HepG2 (cell line): ENCODE measurements around the gene MN1. TPM values are rescaled to one million over a fixed set of nuclear protein-coding genes. Genes with fewer than 3 reads are reported as not detected.

Experiments used
- ATAC-seq: fragments of 200-7000 bp; cut with Tn5 transposase; 3 replicates; pipeline ENCODE4 v1.9.1; 2020; ENCODE audit warnings: mild to moderate bottlenecking, moderate library complexity
- BruUV-seq: library from RNA; stranded (reverse); fragments of 400-500 nt; replicated peaks from 2 replicates; lab custom pipeline; 2021; lab: Mats Ljungman, UMichigan
- CTCF ChIA-PET: fragments of 300-600 bp; formaldehyde crosslinking; extraction: SDS; loops from one replicate; lab custom pipeline; 2021; ENCODE audit warnings: low total read pairs, inconsistent platforms, low intra/inter-chr PET ratio; lab: Yijun Ruan, JAX
- POLR2A ChIA-PET: fragments of 350-600 bp; sonication (Branson Sonifier 250); formaldehyde crosslinking; loops from one replicate; lab custom pipeline; 2020; ENCODE audit warnings: antibody characterized with exemption, inconsistent platforms; lab: Yijun Ruan, JAX
- DNase-seq: peaks from one replicate; pipeline ENCODE4 v3.0.0-alpha.2; 2015; ENCODE audit warnings: low spot score
- FAIRE-seq: peaks from 3 replicates; lab custom pipeline; 2011; peaks lifted over from hg19 to GRCh38; lab: Jason Lieb, UNC
- H2AFZ ChIP-seq: one replicate; pipeline ENCODE4 v1.6.1; 2011; ENCODE audit warnings: low read length, inconsistent platforms
- H3K27ac ChIP-seq: fragments of 300-600 bp; 3 replicates; pipeline ENCODE4 v1.8.0; 2011; ENCODE audit warnings: mixed run types, mild to moderate bottlenecking, mixed read lengths, low read length, inconsistent platforms; ENCODE audit not compliant: insufficient read depth; ENCODE audit errors: extremely low read length
- H3K27me3 ChIP-seq, 2 experiments: fragments of 200-600 bp in 1 of 2; 2 replicates in 1 of 2; 3 replicates in 1 of 2; pipeline versions ENCODE4 v1.6.0 to v1.8.0; 2011; ENCODE audit warnings: low read length in 2 of 2, mild to moderate bottlenecking in 2 of 2, moderate library complexity in 2 of 2, inconsistent platforms in 1 of 2; ENCODE audit not compliant: insufficient read depth in 2 of 2, control insufficient read depth in 1 of 2
- H3K36me3 ChIP-seq, 2 experiments: fragments of 200-600 bp in 1 of 2; replicated peaks in 1 of 2; 2 replicates in 1 of 2; 3 replicates in 1 of 2; pipeline versions ENCODE4 v1.5.1 to v1.8.0; 2011; ENCODE audit warnings: low read length in 2 of 2, inconsistent platforms in 1 of 2; ENCODE audit not compliant: insufficient read depth in 2 of 2, control insufficient read depth in 1 of 2
- H3K4me1 ChIP-seq: 2 replicates; pipeline ENCODE4 v1.5.1; 2012; ENCODE audit warnings: low read length, inconsistent platforms; ENCODE audit not compliant: insufficient read depth
- H3K4me2 ChIP-seq: 2 replicates; pipeline ENCODE4 v1.6.0; 2011; ENCODE audit warnings: low read depth, low read length, inconsistent platforms
- H3K4me3 ChIP-seq, 3 experiments: fragments of 200-600 bp in 1 of 3; sonication (generic), shearing (Covaris generic) in 1 of 3; replicated peaks in 1 of 3; 2 replicates each; pipeline ENCODE4 v1.5.1; 2011 to 2016; ENCODE audit warnings: low read length in 3 of 3, inconsistent platforms in 2 of 3, low read depth in 2 of 3, mild to moderate bottlenecking in 2 of 3, control low read depth in 1 of 3, mixed read lengths in 1 of 3; ENCODE audit not compliant: insufficient read depth in 1 of 3
- H3K79me2 ChIP-seq: one replicate; pipeline ENCODE4 v1.6.1; 2011; ENCODE audit warnings: low read length, inconsistent platforms; ENCODE audit not compliant: insufficient read depth
- H3K9ac ChIP-seq: 2 replicates; pipeline ENCODE4 v1.6.0; 2011; ENCODE audit warnings: mild to moderate bottlenecking, low read depth, low read length, inconsistent platforms; ENCODE audit not compliant: insufficient read depth
- H3K9me3 ChIP-seq: 2 replicates; pipeline ENCODE4 v1.5.1; 2012; ENCODE audit warnings: mild to moderate bottlenecking, low read length
- H4K20me1 ChIP-seq: 2 replicates; pipeline ENCODE4 v1.6.0; 2011; ENCODE audit warnings: inconsistent platforms, mild to moderate bottlenecking, low read length, moderate library complexity; ENCODE audit not compliant: insufficient read depth
- ATF2 ChIP-seq: sonication (generic); formaldehyde crosslinking; IDR thresholded peaks from 2 replicates; pipeline ENCODE4 v1.4.0; 2020; ENCODE audit warnings: missing genetic modification reagents
- CBX1 ChIP-seq: IDR thresholded peaks from one replicate; pipeline ENCODE4 v1.6.1; 2016; ENCODE audit warnings: antibody characterized with exemption, low read depth
- CTCF ChIP-seq: sonication (generic); formaldehyde crosslinking; IDR thresholded peaks from 2 replicates; pipeline ENCODE4 v1.5.0; 2020; ENCODE audit warnings: mild to moderate bottlenecking, missing genetic modification reagents, moderate library complexity
- GFI1 ChIP-seq: sonication (generic); formaldehyde crosslinking; IDR thresholded peaks from 2 replicates; pipeline ENCODE4 v1.5.0; 2020; ENCODE audit warnings: missing genetic modification reagents, mild to moderate bottlenecking, borderline replicate concordance
- HDAC1 ChIP-seq: sonication (generic); formaldehyde crosslinking; IDR thresholded peaks from 2 replicates; pipeline ENCODE4 v1.5.1; 2020; ENCODE audit warnings: mild to moderate bottlenecking, missing genetic modification reagents
- KAT8 ChIP-seq: IDR thresholded peaks from 2 replicates; pipeline ENCODE4 v1.6.1; 2016; ENCODE audit warnings: missing genetic modification reagents, missing compliant biosample characterization
- KLF16 ChIP-seq, 2 experiments: sonication (generic) in 1 of 2; formaldehyde crosslinking in 1 of 2; IDR thresholded peaks; 2 replicates each; pipeline versions ENCODE4 v1.6.1 to v1.8.0; 2016 to 2023; ENCODE audit warnings: missing genetic modification reagents in 2 of 2, missing compliant biosample characterization in 1 of 2
- MYPOP ChIP-seq: sonication (generic); formaldehyde crosslinking; IDR thresholded peaks from 2 replicates; pipeline ENCODE4 v1.8.1; 2023; ENCODE audit warnings: mild to moderate bottlenecking, moderate library complexity, missing genetic modification reagents
- ZC3H4 ChIP-seq: sonication (generic); formaldehyde crosslinking; IDR thresholded peaks from 2 replicates; pipeline ENCODE4 v1.4.0; 2020; ENCODE audit warnings: missing genetic modification reagents, borderline replicate concordance
- ZFYVE20 ChIP-seq: sonication (generic); formaldehyde crosslinking; IDR thresholded peaks from 2 replicates; pipeline ENCODE4 v1.8.0; 2023; ENCODE audit warnings: low read depth, mild to moderate bottlenecking, moderate library complexity, missing genetic modification reagents, borderline replicate concordance
- ZNF20 ChIP-seq: sonication (generic); formaldehyde crosslinking; IDR thresholded peaks from 2 replicates; pipeline ENCODE4 v1.4.0; 2020; ENCODE audit warnings: mild to moderate bottlenecking, moderate library complexity, missing genetic modification reagents
- ZNF274 ChIP-seq: sonication (generic); formaldehyde crosslinking; IDR thresholded peaks from 2 replicates; pipeline ENCODE4 v1.5.1; 2020; ENCODE audit warnings: mild to moderate bottlenecking, missing genetic modification reagents
- ZNF687 ChIP-seq: sonication (generic); formaldehyde crosslinking; IDR thresholded peaks from 2 replicates; pipeline ENCODE4 v1.5.1; 2020; ENCODE audit warnings: mild to moderate bottlenecking, missing genetic modification reagents, moderate library complexity
- WGBS: methylation state at CpG from one replicate; pipeline ENCODE4 v1.1.6; 2017; ENCODE audit warnings: low lambda C conversion rate; 5-methylcytosine and 5-hydroxymethylcytosine counted together
- in situ Hi-C: cut with HindIII; loops from 2 replicates; pipeline ENCODE4 v1.10.0; 2017; ENCODE audit warnings: low pct_unique_long_range_greater_than_20kb; ENCODE audit not compliant: extremely low pct_ligation_motif_present
- intact Hi-C: fragments of 100-400 bp; cut with micrococcal nuclease; formaldehyde crosslinking; loops from one replicate; pipeline ENCODE4 v1.10.0; 2022; ENCODE audit not compliant: unreplicated experiment
- polyA plus RNA-seq, 8 experiments: library from polyadenylated mRNA; depleted of rRNA in 3 of 8; stranded (reverse) in 7 of 8; unstranded in 1 of 8; fragments of >200 nt; fragmentation: Illumina TruSeq in 4 of 8; extraction: Trizol in 4 of 8; gene quantifications; 2 replicates each; pipeline versions ENCODE4 v1.2.1 to v1.2.3, GENCODE V29; 2011 to 2016; ENCODE audit warnings: low read depth in 4 of 8, missing spikeins in 1 of 8, mixed read lengths in 1 of 8; ENCODE audit not compliant: insufficient read depth in 1 of 8
- total RNA-seq, 5 experiments: library from RNA; depleted of rRNA; stranded (reverse); fragments of >200 nt; fragmentation: Illumina TruSeq; extraction: Trizol; gene quantifications; 2 replicates each; pipeline ENCODE4 v1.2.3, GENCODE V29; 2016; ENCODE audit warnings: low read depth in 1 of 5

The MN1 gene
- total and polyA plus RNA-seq, 2 of the 13 experiments (the other 11 are each of a cell fraction or from before 2014, with no cell fraction given) = 0.01 TPM; not detected in 1

- H4K20me1 ChIP-seq = no peaks in the 10 kb centered on the region
- ChIA-PET POLR2A (no interaction called here), CTCF (no interaction called here)
- intact Hi-C loops = no loop called here
- WGBS = 13% methylated on average over 19 of the region's 22 CpGs
- peak overlapping the region; percentile 16 for H3K9ac ChIP-seq
- peak overlapping the region in 2 of 3 experiments; percentile 14 to 50; a peak in 3 of 6 replicates for H3K4me3 ChIP-seq
- H3K4me2 ChIP-seq = peak overlapping the region; percentile 63
- FAIRE-seq (no peak), DNase-seq (peak; percentile 52), ATAC-seq (peak; percentile 76)
- H3K27me3 ChIP-seq = no peaks in the 10 kb centered on the region
- in situ Hi-C loops = loop anchor here (25.0 kb wide), 1 partner anchor 1059 kb away; no protein-coding TSS in a partner anchor
- no peak overlapping the region for H2AFZ ChIP-seq
- H3K4me1 ChIP-seq = peaks cover 15% of the 10 kb centered on the region
- no peak overlapping the region for H3K27ac ChIP-seq
- no peaks in the 10 kb centered on the region for H3K36me3 ChIP-seq
- H3K9me3 ChIP-seq = no peaks in the 10 kb centered on the region
- no peaks in the 10 kb centered on the region for H3K79me2 ChIP-seq
- BruUV-seq = no TSS peak
- TF ChIP-seq GFI1 (CRISPR knock-in tag) = no peak
- TF ChIP-seq ZC3H4 = no peak
- no peak for TF ChIP-seq KAT8 (CRISPR knock-in tag)
- no peak for TF ChIP-seq ATF2 (CRISPR knock-in tag)
- no peak for TF ChIP-seq CBX1
- TF ChIP-seq ZNF20 (CRISPR knock-in tag) = no peak
- TF ChIP-seq ZFYVE20 (CRISPR knock-in tag) = no peak
- TF ChIP-seq ZNF274 (CRISPR knock-in tag) = no peak
- TF ChIP-seq CTCF (CRISPR knock-in tag) = peak; percentile 42; the same call in 1 of the 2 replicates
- no peak for TF ChIP-seq MYPOP
- TF ChIP-seq KLF16 (CRISPR knock-in tag; IDR thresholded peaks at IDR 0.05) = no peak
- peak; percentile 38 for TF ChIP-seq ZNF687 (CRISPR knock-in tag)
- TF ChIP-seq HDAC1 (CRISPR knock-in tag) = no peak
Measured at GRCh38 chr22:27820896-27821866, 19.6 kb upstream of the MN1 start.
